GM23248 (cell line): ENCODE data around the gene CTNNA3. TPM values are rescaled to one million over a fixed set of nuclear protein-coding genes. Genes with fewer than 3 reads are reported as not detected.

ENCODE experiments used
- DNase-seq: peaks from one replicate; pipeline ENCODE4 v3.0.0-alpha.2; 2015
- H2AFZ ChIP-seq: fragments of 200-600 bp; sonication (generic); 2 replicates; pipeline ENCODE4 v1.6.1; 2016; ENCODE audit warnings: antibody characterized with exemption
- H3F3A ChIP-seq: fragments of 200-600 bp; sonication (generic); 2 replicates; pipeline ENCODE4 v1.6.1; 2016; ENCODE audit warnings: mild to moderate bottlenecking, antibody characterized with exemption, mixed run types; ENCODE audit not compliant: insufficient read depth
- H3K27ac ChIP-seq: fragments of 200-600 bp; sonication (generic); 2 replicates; pipeline ENCODE4 v1.5.1; 2016; ENCODE audit warnings: mild to moderate bottlenecking
- H3K27me3 ChIP-seq: fragments of 200-600 bp; sonication (generic); replicated peaks from 2 replicates; pipeline ENCODE4 v1.6.1; 2016; ENCODE audit warnings: mild to moderate bottlenecking; ENCODE audit not compliant: insufficient read depth
- H3K36me3 ChIP-seq: fragments of 200-600 bp; sonication (generic); 2 replicates; pipeline ENCODE4 v1.6.1; 2016; ENCODE audit warnings: low read depth, mild to moderate bottlenecking
- H3K4me1 ChIP-seq: fragments of 200-600 bp; sonication (generic); 2 replicates; pipeline ENCODE4 v1.6.1; 2016; ENCODE audit warnings: mild to moderate bottlenecking; ENCODE audit not compliant: insufficient read depth
- H3K4me2 ChIP-seq: fragments of 200-600 bp; sonication (generic); one replicate; pipeline ENCODE4 v1.6.1; 2016; ENCODE audit warnings: mild to moderate bottlenecking; ENCODE audit not compliant: unreplicated experiment
- H3K4me3 ChIP-seq: fragments of 200-600 bp; sonication (generic); 2 replicates; pipeline ENCODE4 v1.5.1; 2016; ENCODE audit warnings: mild to moderate bottlenecking
- H3K79me2 ChIP-seq: fragments of 200-600 bp; sonication (generic); 2 replicates; pipeline ENCODE4 v1.6.1; 2016; ENCODE audit warnings: mild to moderate bottlenecking; ENCODE audit not compliant: insufficient read depth
- H3K9ac ChIP-seq: fragments of 200-600 bp; sonication (generic); 2 replicates; pipeline ENCODE4 v1.6.1; 2016; ENCODE audit warnings: mild to moderate bottlenecking
- H3K9me2 ChIP-seq: fragments of 200-600 bp; sonication (generic); 2 replicates; pipeline ENCODE4 v1.6.1; 2016; ENCODE audit warnings: mixed run types, mild to moderate bottlenecking, moderate library complexity; ENCODE audit not compliant: insufficient read depth
- H3K9me3 ChIP-seq: fragments of 200-600 bp; sonication (generic); one replicate; pipeline ENCODE4 v1.6.1; 2017; ENCODE audit warnings: low read depth
- H4K20me1 ChIP-seq: fragments of 200-600 bp; sonication (generic); 2 replicates; pipeline ENCODE4 v1.6.0; 2016; ENCODE audit not compliant: insufficient read depth
- EZH2 ChIP-seq: fragments of 200-600 bp; sonication (generic); IDR thresholded peaks from 2 replicates; pipeline ENCODE4 v1.6.1; 2018; ENCODE audit warnings: antibody characterized with exemption, mild to moderate bottlenecking; ENCODE audit not compliant: insufficient read depth, poor library complexity, severe bottlenecking
- EZH2phosphoT487 ChIP-seq: fragments of 200-600 bp; sonication (generic); IDR thresholded peaks from 2 replicates; pipeline ENCODE4 v1.6.1; 2018; ENCODE audit warnings: antibody characterized with exemption, moderate library complexity, mild to moderate bottlenecking, low read depth; ENCODE audit not compliant: insufficient read depth
- WGBS, 2 experiments: methylation state at CpG; one replicate each; pipeline ENCODE4 v1.1.6; 2015 to 2017; ENCODE audit warnings: low lambda C conversion rate in 2 of 2, low coverage in 1 of 2; ENCODE audit errors: missing lambda C conversion rate in 2 of 2; 5-methylcytosine and 5-hydroxymethylcytosine counted together
- in situ Hi-C: fragments of 300-500 bp; cut with MboI; formaldehyde crosslinking; loops from 2 replicates; pipeline ENCODE4 v1.15.0; 2020
- polyA plus RNA-seq: library from polyadenylated mRNA; unstranded; fragments of >200 nt; fragmentation: Nextera tagmentation; extraction: Ambion mirVana; gene quantifications from 2 replicates; pipeline ENCODE4 v1.2.1, GENCODE V29; 2016
- total RNA-seq: library from RNA; depleted of rRNA; stranded (reverse); fragments of >200 nt; shearing (Covaris generic); gene quantifications from 2 replicates; pipeline ENCODE4 v1.2.3, GENCODE V29; 2014

CTNNA3 gene
- total and polyA plus RNA-seq, 2 experiments from 2014 or later = not detected

- H3K79me2 ChIP-seq = no peaks in the 10 kb centered on the region
- no peaks in the 10 kb centered on the region for H3K9me3 ChIP-seq
- in situ Hi-C loops = no loop called here
- no peak overlapping the region for H3K27ac ChIP-seq
- H3F3A ChIP-seq = no peaks in the 10 kb centered on the region
- 1 to 4% methylated on average over 5 of the region's 5 CpGs for WGBS, 2 experiments
- H4K20me1 ChIP-seq = no peaks in the 10 kb centered on the region
- H3K9ac ChIP-seq = no peak overlapping the region
- H3K4me1 ChIP-seq = no peaks in the 10 kb centered on the region
- H3K4me3 ChIP-seq = no peak overlapping the region
- H2AFZ ChIP-seq = no peak overlapping the region
- TF ChIP-seq EZH2 (no peak), EZH2phosphoT487 (no peak)
- DNase-seq = no peak
- H3K27me3 ChIP-seq = no peaks in the 10 kb centered on the region
- H3K36me3 ChIP-seq = no peaks in the 10 kb centered on the region
- no peaks in the 10 kb centered on the region for H3K9me2 ChIP-seq
- no peak overlapping the region for H3K4me2 ChIP-seq
These were observed 1109.9 kb downstream of the CTNNA3 start for GRCh38 chr10:66586073-66586472.

- WGBS, 2 experiments = 6 to 11% methylated on average over 2 of the region's 2 CpGs
- Histone ChIP-seq H3K36me3 (no peaks in the 10 kb centered on the region), H3K9ac (no peak overlapping the region), H3K27ac (no peak overlapping the region), H3K79me2 (no peaks in the 10 kb centered on the region), H3K9me3 (no peaks in the 10 kb centered on the region), H3K9me2 (no peaks in the 10 kb centered on the region), H3K27me3 (no peaks in the 10 kb centered on the region), H3K4me2 (no peak overlapping the region), H2AFZ (no peak overlapping the region), H3K4me3 (no peak overlapping the region), H3K4me1 (no peaks in the 10 kb centered on the region), H3F3A (no peaks in the 10 kb centered on the region), H4K20me1 (no peaks in the 10 kb centered on the region)
- DNase-seq = no peak
- no peak for TF ChIP-seq EZH2phosphoT487
- in situ Hi-C loops = no loop called here
These were observed 1120.6 kb downstream of the CTNNA3 start for GRCh38 chr10:66575251-66575855.

DNA sequence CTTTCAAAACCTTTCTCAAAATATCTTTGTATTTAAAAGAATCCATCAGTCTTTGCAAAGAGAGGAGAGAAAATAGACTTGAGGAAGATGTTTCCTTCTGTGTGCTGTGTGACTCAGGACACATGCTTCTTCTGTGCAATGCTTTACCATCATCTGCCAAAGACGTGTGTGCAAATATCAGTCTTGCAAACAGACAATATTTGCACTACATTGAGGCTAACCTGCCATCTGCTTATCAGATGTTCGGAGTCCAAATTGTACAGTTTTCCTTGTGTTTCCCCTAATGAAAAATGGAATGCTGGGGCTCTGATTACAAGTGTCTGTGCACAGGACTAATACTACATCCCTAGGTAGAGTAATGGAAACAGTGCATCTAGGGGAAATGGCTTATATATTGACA, 1123.3 kb downstream of the CTNNA3 start:
- H2AFZ ChIP-seq = no peak overlapping the region
- H3F3A ChIP-seq = no peaks in the 10 kb centered on the region
- H3K9me2 ChIP-seq = no peaks in the 10 kb centered on the region
- in situ Hi-C loops = no loop called here
- no peaks in the 10 kb centered on the region for H4K20me1 ChIP-seq
- H3K4me3 ChIP-seq = no peak overlapping the region
- TF ChIP-seq EZH2 (no peak), EZH2phosphoT487 (no peak)
- H3K9me3 ChIP-seq = no peaks in the 10 kb centered on the region
- H3K27me3 ChIP-seq = no peaks in the 10 kb centered on the region
- H3K79me2 ChIP-seq = no peaks in the 10 kb centered on the region
- H3K4me2 ChIP-seq = no peak overlapping the region
- H3K9ac ChIP-seq = no peak overlapping the region
- 2 to 7% methylated on average over 2 of the region's 2 CpGs for WGBS, 2 experiments
- H3K27ac ChIP-seq = no peak overlapping the region
- H3K4me1 ChIP-seq = no peaks in the 10 kb centered on the region
- H3K36me3 ChIP-seq = no peaks in the 10 kb centered on the region
- DNase-seq = no peak

DNA sequence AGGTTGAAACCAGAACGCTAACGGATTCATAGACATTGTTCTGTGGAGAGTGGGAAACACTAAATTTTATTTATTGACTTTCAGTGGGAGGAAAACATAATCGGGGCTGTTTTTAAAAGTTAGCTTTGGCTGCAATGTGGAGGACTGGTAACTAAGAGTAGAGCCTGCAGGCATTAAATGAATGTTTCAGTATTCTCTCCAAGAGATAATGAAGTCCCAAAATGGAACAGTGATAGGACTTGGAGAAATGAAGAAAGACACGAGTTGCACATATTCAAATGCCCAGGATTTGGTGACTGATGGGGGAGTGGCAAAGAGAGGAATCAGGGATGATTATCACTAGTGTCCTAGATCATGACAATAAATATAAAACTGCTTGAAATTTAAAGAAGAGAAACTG, 1130.0 kb downstream of the CTNNA3 start:
- Histone ChIP-seq H3K79me2 (no peaks in the 10 kb centered on the region), H2AFZ (no peak overlapping the region), H3F3A (no peaks in the 10 kb centered on the region), H3K27me3 (no peaks in the 10 kb centered on the region), H3K4me1 (no peaks in the 10 kb centered on the region), H3K36me3 (no peaks in the 10 kb centered on the region), H3K9me2 (no peaks in the 10 kb centered on the region), H3K4me2 (no peak overlapping the region), H4K20me1 (no peaks in the 10 kb centered on the region), H3K4me3 (no peak overlapping the region), H3K27ac (no peak overlapping the region), H3K9ac (no peak overlapping the region), H3K9me3 (no peaks in the 10 kb centered on the region)
- no peak for DNase-seq
- TF ChIP-seq EZH2phosphoT487 = no peak
- no peak for TF ChIP-seq EZH2
- in situ Hi-C loops = no loop called here
- WGBS, 2 experiments = 20% methylated on average over 4 of the region's 4 CpGs

- no peaks in the 10 kb centered on the region for H3K79me2 ChIP-seq
- no peaks in the 10 kb centered on the region for H3K4me1 ChIP-seq
- no peak for DNase-seq
- no peaks in the 10 kb centered on the region for H3K36me3 ChIP-seq
- H4K20me1 ChIP-seq = no peaks in the 10 kb centered on the region
- in situ Hi-C loops = no loop called here
- H2AFZ ChIP-seq = no peak overlapping the region
- no peak overlapping the region for H3K9ac ChIP-seq
- no peak overlapping the region for H3K27ac ChIP-seq
- H3K9me3 ChIP-seq = no peaks in the 10 kb centered on the region
- TF ChIP-seq EZH2phosphoT487 (no peak), EZH2 (no peak)
- H3K9me2 ChIP-seq = no peaks in the 10 kb centered on the region
- WGBS, 2 experiments = 7 to 8% methylated on average over 3 of the region's 3 CpGs
- H3K4me2 ChIP-seq = no peak overlapping the region
- no peaks in the 10 kb centered on the region for H3K27me3 ChIP-seq
- H3K4me3 ChIP-seq = no peak overlapping the region
- H3F3A ChIP-seq = no peaks in the 10 kb centered on the region
These were observed 1131.7 kb downstream of the CTNNA3 start for GRCh38 chr10:66564287-66564686.
